Endothelial cell of umbilical vein (primary cell): Measurements from ENCODE around the gene CHST12. TPM values are rescaled to one million over a fixed set of nuclear protein-coding genes. Genes with fewer than 3 reads are reported as not detected.

Experiments used
- BruUV-seq: library from RNA; stranded (reverse); fragments of 400-500 nt; replicated peaks from 2 replicates; lab custom pipeline; 2021; lab: Mats Ljungman, UMichigan
- CTCF ChIA-PET: fragments of 300-600, 350-600 bp; sonication (Branson Sonifier 250); formaldehyde crosslinking; loops from one replicate; lab custom pipeline; 2021; ENCODE audit warnings: antibody characterized with exemption, inconsistent platforms; lab: Charles Lee
- POLR2A ChIA-PET: fragments of 300-600, 350-600 bp; sonication (Branson Sonifier 250); formaldehyde crosslinking; loops from one replicate; lab custom pipeline; 2021; ENCODE audit warnings: antibody characterized with exemption, inconsistent platforms; lab: Charles Lee
- DNase-seq: peaks from one replicate; pipeline ENCODE4 v3.0.0-alpha.2; 2011; ENCODE audit warnings: low read depth, low spot score
- FAIRE-seq: peaks from 2 replicates; lab custom pipeline; 2011; peaks lifted over from hg19 to GRCh38; lab: Jason Lieb, UNC
- H2AFZ ChIP-seq: 2 replicates; pipeline ENCODE4 v1.6.0; 2012; ENCODE audit warnings: low read depth, low read length, control low read depth, inconsistent platforms
- H3K27ac ChIP-seq: 2 replicates; pipeline ENCODE4 v1.5.1; 2011; ENCODE audit warnings: low read depth, mild to moderate bottlenecking, control low read depth, low read length, moderate library complexity; ENCODE audit not compliant: insufficient read depth
- H3K27me3 ChIP-seq, 2 experiments: 2 replicates each; pipeline versions ENCODE4 v1.6.0 to v1.6.1; 2011; ENCODE audit warnings: low read length in 2 of 2, mixed read lengths in 1 of 2; ENCODE audit not compliant: control insufficient read depth in 2 of 2, insufficient read depth in 2 of 2
- H3K36me3 ChIP-seq, 2 experiments: 2 replicates in 1 of 2; 3 replicates in 1 of 2; pipeline ENCODE4 v1.5.1; 2011; ENCODE audit warnings: low read length in 2 of 2, mild to moderate bottlenecking in 1 of 2, moderate library complexity in 1 of 2; ENCODE audit not compliant: control insufficient read depth in 2 of 2, insufficient read depth in 2 of 2; ENCODE audit errors: extremely low read depth in 1 of 2
- H3K4me1 ChIP-seq: 3 replicates; pipeline ENCODE4 v1.5.1; 2011; ENCODE audit warnings: mild to moderate bottlenecking, low read length; ENCODE audit not compliant: control insufficient read depth, insufficient read depth; ENCODE audit errors: extremely low read depth
- H3K4me2 ChIP-seq: 2 replicates; pipeline ENCODE4 v1.6.1; 2011; ENCODE audit warnings: low read length, control low read depth, mixed read lengths; ENCODE audit not compliant: insufficient read depth
- H3K4me3 ChIP-seq, 3 experiments: fragments of 200-600 bp in 1 of 3; sonication (generic), shearing (Covaris generic) in 1 of 3; replicated peaks in 1 of 3; 2 replicates each; pipeline ENCODE4 v1.5.1; 2011 to 2016; ENCODE audit warnings: control low read depth in 3 of 3, low read length in 3 of 3, mild to moderate bottlenecking in 2 of 3, inconsistent platforms in 1 of 3, low read depth in 1 of 3, moderate library complexity in 1 of 3; ENCODE audit not compliant: insufficient read depth in 1 of 3
- H3K79me2 ChIP-seq: 2 replicates; pipeline ENCODE4 v1.6.0; 2012; ENCODE audit warnings: low read length, inconsistent platforms; ENCODE audit not compliant: control insufficient read depth, insufficient read depth
- H3K9ac ChIP-seq: replicated peaks from 2 replicates; pipeline ENCODE3; 2011; ENCODE audit warnings: low read length, control low read depth; ENCODE audit not compliant: insufficient read depth; ENCODE audit errors: extremely low read depth
- H3K9me1 ChIP-seq: replicated peaks from 3 replicates; pipeline ENCODE4 v1.6.0; 2011; ENCODE audit warnings: mild to moderate bottlenecking, low read length; ENCODE audit not compliant: control insufficient read depth, insufficient read depth; ENCODE audit errors: extremely low read depth
- H3K9me3 ChIP-seq: replicated peaks from 2 replicates; pipeline ENCODE4 v1.5.1; 2012; ENCODE audit warnings: low read length, inconsistent platforms; ENCODE audit not compliant: control insufficient read depth, insufficient read depth
- H4K20me1 ChIP-seq: replicated peaks from 2 replicates; pipeline ENCODE3; 2011; ENCODE audit warnings: mild to moderate bottlenecking, low read length; ENCODE audit not compliant: control insufficient read depth, insufficient read depth; ENCODE audit errors: extremely low read depth
- EZH2 ChIP-seq: IDR thresholded peaks from 2 replicates; pipeline ENCODE4 v1.6.1; 2012; ENCODE audit warnings: borderline replicate concordance, low read depth, mild to moderate bottlenecking, moderate library complexity, low read length, inconsistent platforms; ENCODE audit not compliant: severe bottlenecking
- FOS ChIP-seq: IDR thresholded peaks from 2 replicates; pipeline ENCODE4 v1.6.1; 2011; ENCODE audit warnings: mild to moderate bottlenecking, low read length, moderate library complexity, borderline replicate concordance; ENCODE audit not compliant: insufficient read depth
- GATA2 ChIP-seq: IDR thresholded peaks from 2 replicates; pipeline ENCODE4 v1.7.0; 2011; ENCODE audit warnings: low read depth, mild to moderate bottlenecking, moderate library complexity, mixed read lengths, low read length; ENCODE audit not compliant: insufficient read length, insufficient read depth
- JUN ChIP-seq: IDR thresholded peaks from 2 replicates; pipeline ENCODE4 v1.6.1; 2011; ENCODE audit warnings: borderline replicate concordance, low read depth; ENCODE audit not compliant: insufficient read length, insufficient read depth
- MAX ChIP-seq: IDR thresholded peaks from 2 replicates; pipeline ENCODE4 v1.6.1; 2011; ENCODE audit not compliant: insufficient read depth, insufficient read length
- MYC ChIP-seq: IDR thresholded peaks from one replicate; pipeline ENCODE4 v1.6.1; 2011; ENCODE audit warnings: mild to moderate bottlenecking, low read depth, low read length
- POLR2A ChIP-seq: IDR thresholded peaks from 2 replicates; pipeline ENCODE4 v1.6.1; 2012; ENCODE audit warnings: low read depth, mild to moderate bottlenecking, control low read depth, low read length
- POLR2AphosphoS5 ChIP-seq: IDR thresholded peaks from 2 replicates; pipeline ENCODE4 v1.6.1; 2012; ENCODE audit warnings: low read depth, mild to moderate bottlenecking, control low read depth, low read length, moderate library complexity; ENCODE audit not compliant: insufficient read depth
- dilution Hi-C: fragments of 300-500 bp; cut with MboI; formaldehyde crosslinking; loops from one replicate; pipeline ENCODE4 v1.15.0; 2019; ENCODE audit warnings: low sequenced_read_pairs; ENCODE audit not compliant: extremely low pct_ligation_motif_present
- intact Hi-C: fragments of 100-400 bp; cut with micrococcal nuclease; formaldehyde crosslinking; loops from one replicate; pipeline ENCODE4 v1.10.0; 2022
- polyA plus RNA-seq, 4 experiments: library from polyadenylated mRNA; depleted of rRNA in 3 of 4; stranded (reverse) in 3 of 4; unstranded in 1 of 4; fragments of >200 nt; gene quantifications; 2 replicates each; pipeline versions ENCODE4 v1.2.1 to v1.2.3, GENCODE V29; 2011 to 2012; ENCODE audit warnings: missing spikeins in 1 of 4
- total RNA-seq: library from RNA; stranded (reverse); gene quantifications from 2 replicates; pipeline ENCODE4 v1.2.3, GENCODE V29; 2021
- TF ChIP-seq, protein P1 (sequence below), 2 donors: IDR thresholded peaks; 1 replicate in 1 of 2; 2 replicates in 1 of 2; pipeline ENCODE4 v1.5.1; 2011; ENCODE audit warnings: low read length in 2 of 2, mild to moderate bottlenecking in 2 of 2, moderate library complexity in 2 of 2, control low read depth in 1 of 2, inconsistent platforms in 1 of 2, low read depth in 1 of 2; ENCODE audit not compliant: insufficient read depth in 1 of 2; ENCODE audit errors: extremely low read depth in 1 of 2

CHST12 gene
- total and polyA plus RNA-seq, 2 donors (not counting 3 experiments of a cell fraction or from before 2014, with no cell fraction given) = 30.2 to 52.6 TPM

- Histone ChIP-seq H3K27me3 (no peaks in the 10 kb centered on the region), H3K9me3 (no peaks in the 10 kb centered on the region), H2AFZ (no peak overlapping the region), H3K9ac (no peak overlapping the region), H3K4me1 (peaks cover 7% of the 10 kb centered on the region), H3K36me3 (no peaks in the 10 kb centered on the region), H3K27ac (no peak overlapping the region), H3K4me3 (no peak overlapping the region), H3K4me2 (no peak overlapping the region), H3K9me1 (no peaks in the 10 kb centered on the region), H3K79me2 (no peaks in the 10 kb centered on the region), H4K20me1 (no peaks in the 10 kb centered on the region)
- no peak for FAIRE-seq
- dilution Hi-C loops = no loop called here
- ChIA-PET POLR2A (no interaction called here), CTCF (interaction anchor here (0.7 to 1.4 kb wide), 4 partner anchors 22 to 33 kb away, joined by 3 to 4 read pairs (median 3); no protein-coding TSS in a partner anchor)
- intact Hi-C loops = loop anchor here (10.0 kb wide), 1 partner anchor 161 kb away; the partner anchor contains the start of gene TTYH3
- no peak for TF ChIP-seq FOS
- TF ChIP-seq EZH2 = no peak
- TF ChIP-seq, protein P1, sequence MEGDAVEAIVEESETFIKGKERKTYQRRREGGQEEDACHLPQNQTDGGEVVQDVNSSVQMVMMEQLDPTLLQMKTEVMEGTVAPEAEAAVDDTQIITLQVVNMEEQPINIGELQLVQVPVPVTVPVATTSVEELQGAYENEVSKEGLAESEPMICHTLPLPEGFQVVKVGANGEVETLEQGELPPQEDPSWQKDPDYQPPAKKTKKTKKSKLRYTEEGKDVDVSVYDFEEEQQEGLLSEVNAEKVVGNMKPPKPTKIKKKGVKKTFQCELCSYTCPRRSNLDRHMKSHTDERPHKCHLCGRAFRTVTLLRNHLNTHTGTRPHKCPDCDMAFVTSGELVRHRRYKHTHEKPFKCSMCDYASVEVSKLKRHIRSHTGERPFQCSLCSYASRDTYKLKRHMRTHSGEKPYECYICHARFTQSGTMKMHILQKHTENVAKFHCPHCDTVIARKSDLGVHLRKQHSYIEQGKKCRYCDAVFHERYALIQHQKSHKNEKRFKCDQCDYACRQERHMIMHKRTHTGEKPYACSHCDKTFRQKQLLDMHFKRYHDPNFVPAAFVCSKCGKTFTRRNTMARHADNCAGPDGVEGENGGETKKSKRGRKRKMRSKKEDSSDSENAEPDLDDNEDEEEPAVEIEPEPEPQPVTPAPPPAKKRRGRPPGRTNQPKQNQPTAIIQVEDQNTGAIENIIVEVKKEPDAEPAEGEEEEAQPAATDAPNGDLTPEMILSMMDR (IDR thresholded peaks at IDR 0.05; ENCODE audit: extremely low read depth in 1 of 2, insufficient read depth in 1 of 2, low read depth in 1 of 2, low read length in 2 of 2) = no peak
- TF ChIP-seq POLR2A = no peak
- no peak for TF ChIP-seq POLR2AphosphoS5
- TF ChIP-seq MYC = no peak
- TF ChIP-seq MAX = no peak
- no peak for TF ChIP-seq JUN
- TF ChIP-seq GATA2 = no peak
- no peak for DNase-seq
- BruUV-seq = no TSS peak
Measured at GRCh38 chr7:2474224-2474623, 70.8 kb downstream of the CHST12 start.
